HEK293 (cell line): ENCODE results near the gene HOATZ.
A peak's percentile ranks its signal among the peaks of the same experiment; 100 is the strongest.

Experiments
- SP2 ChIP-seq: fragments of 450-650 bp; formaldehyde crosslinking; IDR thresholded peaks from 2 replicates; pipeline ENCODE4 v1.5.1; 2016; ENCODE audit warnings: missing biosample characterization, missing genetic modification characterization
- TCF7L2 ChIP-seq: IDR thresholded peaks from 2 replicates; pipeline ENCODE4 v1.6.1; 2011; ENCODE audit warnings: low read depth, mild to moderate bottlenecking, inconsistent platforms, low read length, moderate library complexity, borderline replicate concordance
- TRIM28 ChIP-seq: IDR thresholded peaks from 2 replicates; pipeline ENCODE4 v1.6.1; 2011; ENCODE audit warnings: low read length, control low read depth, borderline replicate concordance
- YY1 ChIP-seq: fragments of 450-650 bp; formaldehyde crosslinking; IDR thresholded peaks from 2 replicates; pipeline ENCODE4 v1.5.1; 2018; ENCODE audit warnings: missing biosample characterization, missing genetic modification characterization
- ZBTB21 ChIP-seq: fragments of 450-650 bp; formaldehyde crosslinking; IDR thresholded peaks from 2 replicates; pipeline ENCODE4 v1.5.1; 2017; ENCODE audit warnings: missing biosample characterization, missing genetic modification characterization
- ZFP3 ChIP-seq: fragments of 450-650 bp; formaldehyde crosslinking; IDR thresholded peaks from 2 replicates; pipeline ENCODE4 v1.5.1; 2016; ENCODE audit warnings: low read depth, missing biosample characterization, missing genetic modification characterization
- ZFP37 ChIP-seq: fragments of 450-650 bp; formaldehyde crosslinking; IDR thresholded peaks from 2 replicates; pipeline ENCODE4 v1.5.1; 2016; ENCODE audit warnings: missing biosample characterization, missing genetic modification characterization
- ZNF23 ChIP-seq: fragments of 450-650 bp; formaldehyde crosslinking; IDR thresholded peaks from 2 replicates; pipeline ENCODE4 v1.5.1; 2016; ENCODE audit warnings: missing biosample characterization, missing genetic modification characterization, borderline replicate concordance
- ZNF311 ChIP-seq: fragments of 450-650 bp; formaldehyde crosslinking; IDR thresholded peaks from 2 replicates; pipeline ENCODE4 v1.5.1; 2017; ENCODE audit warnings: missing biosample characterization, missing genetic modification characterization, borderline replicate concordance
- ZNF561 ChIP-seq: fragments of 450-650 bp; IDR thresholded peaks from 2 replicates; pipeline ENCODE4 v1.5.1; 2018; ENCODE audit warnings: missing biosample characterization, missing genetic modification characterization, borderline replicate concordance
- ZNF664 ChIP-seq: fragments of 450-650 bp; formaldehyde crosslinking; IDR thresholded peaks from 2 replicates; pipeline ENCODE4 v1.5.1; 2016; ENCODE audit warnings: missing biosample characterization, missing genetic modification characterization
- TF ChIP-seq, protein P1 (sequence below): fragments of 450-650 bp; formaldehyde crosslinking; IDR thresholded peaks from 2 replicates; pipeline ENCODE4 v1.5.1; 2016; ENCODE audit warnings: missing biosample characterization, missing genetic modification characterization
- TF ChIP-seq, protein P2 (sequence below): fragments of 450-650 bp; formaldehyde crosslinking; IDR thresholded peaks from 2 replicates; pipeline ENCODE4 v1.5.1; 2016; ENCODE audit warnings: missing biosample characterization, missing genetic modification characterization
- TF ChIP-seq, protein P3 (sequence below): fragments of 450-650 bp; formaldehyde crosslinking; IDR thresholded peaks from 2 replicates; pipeline ENCODE4 v1.5.1; 2016; ENCODE audit warnings: missing biosample characterization, missing genetic modification characterization

- TF ChIP-seq, protein P1, sequence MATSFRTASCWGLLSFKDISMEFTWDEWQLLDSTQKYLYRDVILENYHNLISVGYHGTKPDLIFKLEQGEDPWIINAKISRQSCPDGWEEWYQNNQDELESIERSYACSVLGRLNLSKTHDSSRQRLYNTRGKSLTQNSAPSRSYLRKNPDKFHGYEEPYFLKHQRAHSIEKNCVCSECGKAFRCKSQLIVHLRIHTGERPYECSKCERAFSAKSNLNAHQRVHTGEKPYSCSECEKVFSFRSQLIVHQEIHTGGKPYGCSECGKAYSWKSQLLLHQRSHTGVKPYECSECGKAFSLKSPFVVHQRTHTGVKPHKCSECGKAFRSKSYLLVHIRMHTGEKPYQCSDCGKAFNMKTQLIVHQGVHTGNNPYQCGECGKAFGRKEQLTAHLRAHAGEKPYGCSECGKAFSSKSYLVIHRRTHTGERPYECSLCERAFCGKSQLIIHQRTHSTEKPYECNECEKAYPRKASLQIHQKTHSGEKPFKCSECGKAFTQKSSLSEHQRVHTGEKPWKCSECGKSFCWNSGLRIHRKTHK (tag by site-specific recombination) = no peak
- TF ChIP-seq ZFP37 (tag by site-specific recombination) (no peak), ZNF664 (no peak), SP2 (tag by site-specific recombination) (no peak), TRIM28 (no peak), TCF7L2 (no peak), ZBTB21 (tag by site-specific recombination) (no peak), ZNF311 (tag by site-specific recombination) (no peak), ZNF561 (tag by site-specific recombination) (no peak), ZNF23 (tag by site-specific recombination) (no peak), YY1 (tag by site-specific recombination) (no peak), ZFP3 (tag by site-specific recombination) (no peak)
- TF ChIP-seq, protein P2, sequence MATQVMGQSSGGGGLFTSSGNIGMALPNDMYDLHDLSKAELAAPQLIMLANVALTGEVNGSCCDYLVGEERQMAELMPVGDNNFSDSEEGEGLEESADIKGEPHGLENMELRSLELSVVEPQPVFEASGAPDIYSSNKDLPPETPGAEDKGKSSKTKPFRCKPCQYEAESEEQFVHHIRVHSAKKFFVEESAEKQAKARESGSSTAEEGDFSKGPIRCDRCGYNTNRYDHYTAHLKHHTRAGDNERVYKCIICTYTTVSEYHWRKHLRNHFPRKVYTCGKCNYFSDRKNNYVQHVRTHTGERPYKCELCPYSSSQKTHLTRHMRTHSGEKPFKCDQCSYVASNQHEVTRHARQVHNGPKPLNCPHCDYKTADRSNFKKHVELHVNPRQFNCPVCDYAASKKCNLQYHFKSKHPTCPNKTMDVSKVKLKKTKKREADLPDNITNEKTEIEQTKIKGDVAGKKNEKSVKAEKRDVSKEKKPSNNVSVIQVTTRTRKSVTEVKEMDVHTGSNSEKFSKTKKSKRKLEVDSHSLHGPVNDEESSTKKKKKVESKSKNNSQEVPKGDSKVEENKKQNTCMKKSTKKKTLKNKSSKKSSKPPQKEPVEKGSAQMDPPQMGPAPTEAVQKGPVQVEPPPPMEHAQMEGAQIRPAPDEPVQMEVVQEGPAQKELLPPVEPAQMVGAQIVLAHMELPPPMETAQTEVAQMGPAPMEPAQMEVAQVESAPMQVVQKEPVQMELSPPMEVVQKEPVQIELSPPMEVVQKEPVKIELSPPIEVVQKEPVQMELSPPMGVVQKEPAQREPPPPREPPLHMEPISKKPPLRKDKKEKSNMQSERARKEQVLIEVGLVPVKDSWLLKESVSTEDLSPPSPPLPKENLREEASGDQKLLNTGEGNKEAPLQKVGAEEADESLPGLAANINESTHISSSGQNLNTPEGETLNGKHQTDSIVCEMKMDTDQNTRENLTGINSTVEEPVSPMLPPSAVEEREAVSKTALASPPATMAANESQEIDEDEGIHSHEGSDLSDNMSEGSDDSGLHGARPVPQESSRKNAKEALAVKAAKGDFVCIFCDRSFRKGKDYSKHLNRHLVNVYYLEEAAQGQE (tag by site-specific recombination) = no peak
- TF ChIP-seq, protein P3, sequence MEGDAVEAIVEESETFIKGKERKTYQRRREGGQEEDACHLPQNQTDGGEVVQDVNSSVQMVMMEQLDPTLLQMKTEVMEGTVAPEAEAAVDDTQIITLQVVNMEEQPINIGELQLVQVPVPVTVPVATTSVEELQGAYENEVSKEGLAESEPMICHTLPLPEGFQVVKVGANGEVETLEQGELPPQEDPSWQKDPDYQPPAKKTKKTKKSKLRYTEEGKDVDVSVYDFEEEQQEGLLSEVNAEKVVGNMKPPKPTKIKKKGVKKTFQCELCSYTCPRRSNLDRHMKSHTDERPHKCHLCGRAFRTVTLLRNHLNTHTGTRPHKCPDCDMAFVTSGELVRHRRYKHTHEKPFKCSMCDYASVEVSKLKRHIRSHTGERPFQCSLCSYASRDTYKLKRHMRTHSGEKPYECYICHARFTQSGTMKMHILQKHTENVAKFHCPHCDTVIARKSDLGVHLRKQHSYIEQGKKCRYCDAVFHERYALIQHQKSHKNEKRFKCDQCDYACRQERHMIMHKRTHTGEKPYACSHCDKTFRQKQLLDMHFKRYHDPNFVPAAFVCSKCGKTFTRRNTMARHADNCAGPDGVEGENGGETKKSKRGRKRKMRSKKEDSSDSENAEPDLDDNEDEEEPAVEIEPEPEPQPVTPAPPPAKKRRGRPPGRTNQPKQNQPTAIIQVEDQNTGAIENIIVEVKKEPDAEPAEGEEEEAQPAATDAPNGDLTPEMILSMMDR (tag by site-specific recombination) = 0 out of 2 replicates have a peak, but pooled peaks have one; percentile 0
Measured at GRCh38 chr11:111540937-111541253, 26.3 kb downstream of the HOATZ start.
